GM19193 (cell line): ENCODE data around the gene STX2.

Experiments
- POLR2A ChIP-seq: IDR thresholded peaks from 4 replicates; pipeline ENCODE4 v1.6.1; 2011; ENCODE audit not compliant: insufficient read depth, insufficient read length; ENCODE audit errors: extremely low read depth

Gene STX2

DNA sequence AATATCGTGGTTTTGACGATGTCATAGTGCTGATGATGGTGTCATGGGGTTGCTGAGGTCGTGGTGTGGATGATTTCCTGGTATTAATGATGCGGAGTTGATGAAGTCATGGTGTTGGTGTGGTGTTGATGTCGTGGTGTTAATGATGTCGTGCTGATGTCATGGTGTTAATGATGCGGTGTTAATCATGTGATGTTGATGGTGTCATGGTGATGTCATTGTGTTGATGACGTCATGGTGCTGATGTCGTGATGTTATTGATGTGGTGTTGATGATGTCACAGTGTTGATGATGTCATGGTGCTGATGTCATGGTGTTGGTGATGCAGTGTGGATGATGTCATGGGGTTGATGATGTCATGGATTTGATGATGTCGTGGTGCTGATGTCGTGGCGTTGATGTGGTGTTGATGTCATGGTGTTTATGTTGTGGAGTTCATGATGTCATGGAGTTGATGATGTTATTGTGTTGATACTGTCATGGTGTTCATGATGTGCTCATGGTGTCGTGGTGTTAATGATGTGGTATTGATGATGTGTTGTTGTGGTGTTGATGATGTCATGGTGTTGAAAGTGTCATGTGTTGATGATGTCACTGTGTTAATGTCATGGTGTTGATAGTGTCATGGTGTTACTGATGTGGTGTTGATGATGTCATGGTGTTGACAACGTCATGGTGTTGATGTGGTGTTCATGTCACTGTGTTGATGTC, 74.4 kb downstream of the STX2 start:
- TF ChIP-seq POLR2A, result no peak

GRCh38 chr12:130764073-130764472, 75.0 kb downstream of the STX2 start:
- TF ChIP-seq POLR2A, result no peak

GRCh38 chr12:130762319-130762675, 76.8 kb downstream of the STX2 start:
- no peak for TF ChIP-seq POLR2A

DNA sequence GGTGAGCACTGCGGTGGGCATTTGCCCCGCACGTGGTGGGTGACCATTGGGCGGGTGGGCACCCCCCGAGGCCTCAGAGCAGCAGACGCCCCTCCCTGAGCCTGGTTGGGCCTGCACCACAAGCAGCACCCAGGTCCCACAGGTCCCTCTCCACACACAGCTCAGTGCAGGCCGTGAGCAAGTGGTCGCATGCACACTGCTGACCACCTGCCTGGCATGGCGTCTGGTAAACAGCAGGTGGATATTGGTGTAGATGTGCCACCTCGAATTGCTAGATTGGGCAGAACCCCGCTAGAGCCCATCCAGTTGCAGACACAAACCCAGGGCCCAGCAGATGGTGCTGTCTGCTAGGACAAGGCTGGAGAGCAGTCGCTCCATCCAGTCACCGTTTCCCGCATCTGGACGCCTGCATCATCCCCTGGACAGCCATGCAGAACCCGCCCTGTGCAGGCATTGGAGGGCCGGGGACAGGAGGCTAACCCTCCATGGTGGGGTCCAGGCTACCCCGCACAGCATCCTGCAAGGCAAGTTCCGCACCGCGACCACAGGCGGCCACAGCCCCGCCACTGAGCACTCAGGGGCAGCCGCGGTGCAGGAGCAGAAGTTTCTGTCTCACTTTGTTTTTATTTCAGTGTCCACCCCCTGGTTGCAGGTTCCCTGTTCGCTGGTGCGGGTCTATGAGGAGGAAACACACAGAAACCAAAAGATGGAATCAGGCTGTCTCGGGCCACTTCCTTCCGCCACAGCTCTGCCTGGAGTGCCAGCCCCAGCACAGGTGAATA, 77.3 kb downstream of the STX2 start:
- TF ChIP-seq POLR2A, result no peak

- no peak for TF ChIP-seq POLR2A
Measured at GRCh38 chr12:130754234-130754901, 84.7 kb downstream of the STX2 start.

DNA sequence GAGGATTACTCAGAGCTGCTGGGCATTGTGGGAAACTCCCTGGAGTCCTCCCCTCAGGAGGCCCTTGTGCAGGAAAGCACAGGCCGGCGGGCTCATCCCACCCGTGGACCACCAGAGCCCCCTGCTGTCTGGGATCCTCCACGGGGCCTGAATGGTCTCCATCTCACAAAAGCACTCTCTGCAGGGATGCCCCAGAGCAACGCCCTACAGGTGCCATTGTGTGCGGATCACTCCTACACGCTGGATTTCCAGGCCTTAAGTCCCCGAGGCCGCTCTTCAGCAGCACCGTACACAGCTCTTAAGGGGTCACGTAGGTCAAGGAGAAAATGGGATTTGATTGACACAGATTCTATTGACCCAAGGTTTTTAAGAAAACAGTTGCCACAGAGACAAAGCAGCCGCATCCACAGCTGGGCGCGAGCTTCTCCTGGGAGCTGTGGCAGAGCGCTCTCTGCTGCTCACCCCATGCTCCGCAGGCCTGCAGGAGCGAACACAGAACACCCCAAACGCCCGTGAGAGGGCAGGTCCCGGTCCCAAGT, 86.3 kb downstream of the STX2 start:
- no peak for TF ChIP-seq POLR2A

DNA sequence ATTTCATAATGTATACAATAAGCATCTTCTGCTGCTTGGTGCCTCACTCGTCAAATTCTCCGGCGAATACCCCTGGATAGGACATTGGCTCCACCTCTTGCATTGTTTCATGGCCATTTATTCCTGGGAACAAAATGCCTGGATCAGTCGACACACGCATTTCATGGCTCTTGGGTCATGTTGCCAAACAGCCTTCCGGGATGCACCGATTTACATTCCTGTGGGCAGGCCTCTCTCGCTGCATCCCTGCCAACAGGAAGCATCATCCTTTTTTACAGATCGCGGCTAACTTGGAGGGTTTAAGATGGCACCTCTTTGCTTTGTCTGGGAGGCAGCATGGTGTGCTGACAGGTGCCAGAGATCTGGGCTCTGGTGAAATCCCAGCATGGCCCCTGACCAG, 90.3 kb downstream of the STX2 start:
- TF ChIP-seq POLR2A, result no peak

DNA sequence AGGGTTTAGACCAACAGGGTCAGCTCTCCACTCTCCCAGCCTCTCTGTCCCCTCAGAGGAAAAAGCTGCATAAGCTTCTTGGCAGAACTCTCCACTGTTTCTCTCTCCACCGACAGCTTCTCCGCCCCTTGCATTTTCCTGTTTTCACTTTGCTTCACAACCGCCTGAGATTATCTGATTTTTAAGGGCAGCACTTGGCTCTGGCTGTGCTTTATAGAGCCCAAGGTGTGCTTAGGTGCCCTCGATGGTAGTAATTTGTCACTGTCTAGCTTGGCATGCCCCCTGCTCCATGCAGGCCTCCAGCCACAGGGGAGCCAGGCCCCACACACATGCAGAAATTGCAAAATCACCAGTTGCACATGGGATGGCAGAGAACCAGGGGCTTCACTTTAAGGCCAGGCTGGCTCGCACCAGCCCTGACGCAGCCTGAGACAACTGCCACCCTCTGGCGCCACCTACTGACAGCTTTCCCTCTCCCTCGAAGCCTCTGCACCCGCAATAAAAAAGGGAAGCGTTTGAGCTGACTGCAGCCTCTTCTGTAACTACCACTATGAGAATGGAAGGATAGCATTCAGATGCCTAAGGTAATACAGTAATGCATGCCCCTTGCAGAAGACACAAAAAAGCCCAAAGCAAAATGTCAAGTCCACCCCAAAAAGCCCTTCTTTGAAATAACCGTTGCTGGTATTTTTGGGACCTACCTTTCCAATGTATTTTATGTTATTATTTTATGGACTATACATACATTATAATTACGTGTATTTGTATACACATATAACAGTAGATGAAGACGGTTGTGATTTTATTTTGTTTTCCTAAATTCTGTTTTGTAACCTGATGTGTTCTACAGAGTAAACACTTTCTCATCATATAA, 90.9 kb downstream of the STX2 start:
- TF ChIP-seq POLR2A, result no peak

- TF ChIP-seq POLR2A, result no peak
Measured at GRCh38 chr12:130746546-130746945, 92.5 kb downstream of the STX2 start.

DNA sequence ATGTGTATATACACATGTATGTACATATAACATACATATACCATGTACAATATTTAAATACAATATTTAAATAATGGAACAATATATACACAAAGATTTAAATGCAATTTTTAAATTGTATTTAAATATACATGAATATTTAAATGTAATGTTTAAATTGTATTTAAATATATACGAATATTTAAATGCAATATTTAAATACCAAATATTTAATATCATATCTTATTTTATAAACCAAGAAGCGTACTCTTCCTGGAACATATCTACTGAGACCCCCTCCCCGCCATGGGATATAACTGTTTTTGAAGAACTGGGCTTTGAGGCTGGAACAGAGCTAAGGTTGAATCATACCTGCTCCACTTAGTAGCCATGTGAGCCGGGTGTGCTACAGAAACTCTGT, 93.1 kb downstream of the STX2 start:
- no peak for TF ChIP-seq POLR2A

DNA sequence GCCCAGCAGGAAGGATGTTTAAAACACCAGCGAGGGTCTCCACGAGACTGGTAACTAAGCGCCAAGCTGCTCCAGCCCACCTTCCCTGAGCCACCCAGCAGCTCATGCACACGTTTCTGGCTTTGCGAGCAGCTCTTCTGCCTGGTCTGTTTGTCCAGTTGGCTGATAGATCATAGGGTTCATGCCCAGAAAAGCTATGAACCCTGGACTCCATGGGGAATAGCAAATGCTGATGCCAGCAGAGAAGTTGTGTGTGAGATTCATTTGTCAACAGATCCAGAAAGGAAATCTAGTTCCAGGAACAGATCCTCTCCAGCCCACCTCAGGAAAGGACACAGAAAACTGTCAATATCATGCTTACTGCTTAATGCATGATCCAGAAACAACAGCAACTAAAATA, 94.8 kb downstream of the STX2 start:
- TF ChIP-seq POLR2A, result no peak

- TF ChIP-seq POLR2A, result no peak
Measured at GRCh38 chr12:130743606-130744005, 95.4 kb downstream of the STX2 start.

- TF ChIP-seq POLR2A, result no peak
Measured at GRCh38 chr12:130743176-130743575, 95.9 kb downstream of the STX2 start.

DNA sequence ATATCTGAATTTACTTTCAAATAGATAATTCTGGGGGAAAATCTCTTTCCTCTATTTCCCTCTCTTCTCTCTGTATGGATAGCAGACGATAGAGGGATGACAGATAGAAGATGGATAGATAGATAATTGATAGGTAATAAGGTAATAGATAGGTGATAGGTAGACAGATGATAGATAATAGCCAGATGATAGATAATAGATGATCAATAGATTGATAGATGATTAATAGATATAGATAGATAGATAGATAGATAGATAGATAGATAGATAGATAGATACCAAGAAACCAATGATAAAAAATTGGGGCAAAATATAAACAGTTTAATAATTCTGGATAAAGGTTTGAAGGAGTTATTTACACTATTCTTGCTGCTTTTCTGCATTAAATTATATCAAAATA, 96.3 kb downstream of the STX2 start:
- no peak for TF ChIP-seq POLR2A

DNA sequence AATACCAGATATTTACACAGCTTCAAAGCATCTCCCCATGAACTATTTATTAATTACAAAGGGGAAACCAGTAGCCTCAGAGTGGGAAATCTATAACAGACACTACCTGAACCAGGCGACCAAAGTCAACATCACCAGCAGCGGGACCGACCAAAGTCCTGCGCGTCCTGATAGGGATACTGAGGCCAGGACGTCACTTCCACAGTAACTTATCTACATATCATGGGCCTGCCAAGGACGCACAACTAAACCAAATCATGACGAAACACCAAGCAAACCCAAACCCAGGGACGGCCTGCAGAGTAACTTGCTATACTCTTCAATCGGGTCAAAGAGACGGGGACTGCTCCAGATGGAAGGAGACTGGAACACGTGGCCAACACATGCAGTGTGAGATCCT, 96.9 kb downstream of the STX2 start:
- no peak for TF ChIP-seq POLR2A
